Endothelial cell (in vitro differentiated cells): ENCODE measurements around the gene GRID1. TPM values are rescaled to one million over a fixed set of nuclear protein-coding genes. Genes with fewer than 3 reads are reported as not detected.

Experiments used
- DNase-seq: peaks from one replicate; pipeline ENCODE4 v3.0.0; 2021; ENCODE audit warnings: low spot score
- H3K27ac Mint-ChIP-seq: one replicate; pipeline ENCODE4 v1.8.0; 2021; ENCODE audit warnings: mixed read lengths, inconsistent platforms; ENCODE audit not compliant: unreplicated experiment
- H3K27me3 Mint-ChIP-seq: one replicate; pipeline ENCODE4 v1.8.0; 2021; ENCODE audit warnings: mild to moderate bottlenecking, moderate library complexity, mixed read lengths, inconsistent platforms; ENCODE audit not compliant: unreplicated experiment
- H3K36me3 Mint-ChIP-seq: one replicate; pipeline ENCODE4 v1.8.0; 2021; ENCODE audit warnings: mild to moderate bottlenecking, low read depth, mixed read lengths, inconsistent platforms; ENCODE audit not compliant: unreplicated experiment
- H3K4me1 Mint-ChIP-seq: one replicate; pipeline ENCODE4 v1.8.0; 2021; ENCODE audit warnings: mild to moderate bottlenecking, mixed read lengths, inconsistent platforms; ENCODE audit not compliant: unreplicated experiment
- H3K4me3 Mint-ChIP-seq: one replicate; pipeline ENCODE4 v1.8.0; 2021; ENCODE audit warnings: mild to moderate bottlenecking, mixed read lengths, inconsistent platforms; ENCODE audit not compliant: unreplicated experiment
- H3K9me3 Mint-ChIP-seq: one replicate; pipeline ENCODE4 v1.8.0; 2021; ENCODE audit warnings: mixed read lengths, inconsistent platforms; ENCODE audit not compliant: unreplicated experiment
- total RNA-seq: library from RNA; stranded (reverse); fragmentation: NEBNext Ultra II Directional; extraction: Animal tissue kit (Norgen Biotek cat#: 25700); gene quantifications from one replicate; pipeline ENCODE4 v1.2.1, GENCODE V29; 2021; ENCODE audit not compliant: unreplicated experiment
- TF ChIP-seq, protein P1 (sequence below): fragments of 200-600 bp; sonication (generic); IDR thresholded peaks from one replicate; pipeline ENCODE4 v1.5.0; 2021; ENCODE audit warnings: antibody characterized with exemption; ENCODE audit not compliant: unreplicated experiment

GRID1 gene
- total RNA-seq, 1 donor from 2014 or later: 0.26 TPM

GRCh38 chr10:86411852-86412560, 45.4 kb upstream of the GRID1 start:
- DNase-seq: no peak
- Mint-ChIP-seq H3K36me3 (no peaks in the 10 kb centered on the region), H3K27me3 (no peaks in the 10 kb centered on the region), H3K4me1 (peaks cover 8% of the 10 kb centered on the region), H3K9me3 (no peaks in the 10 kb centered on the region), H3K27ac (no peak overlapping the region), H3K4me3 (no peak overlapping the region)
- TF ChIP-seq, protein P1, sequence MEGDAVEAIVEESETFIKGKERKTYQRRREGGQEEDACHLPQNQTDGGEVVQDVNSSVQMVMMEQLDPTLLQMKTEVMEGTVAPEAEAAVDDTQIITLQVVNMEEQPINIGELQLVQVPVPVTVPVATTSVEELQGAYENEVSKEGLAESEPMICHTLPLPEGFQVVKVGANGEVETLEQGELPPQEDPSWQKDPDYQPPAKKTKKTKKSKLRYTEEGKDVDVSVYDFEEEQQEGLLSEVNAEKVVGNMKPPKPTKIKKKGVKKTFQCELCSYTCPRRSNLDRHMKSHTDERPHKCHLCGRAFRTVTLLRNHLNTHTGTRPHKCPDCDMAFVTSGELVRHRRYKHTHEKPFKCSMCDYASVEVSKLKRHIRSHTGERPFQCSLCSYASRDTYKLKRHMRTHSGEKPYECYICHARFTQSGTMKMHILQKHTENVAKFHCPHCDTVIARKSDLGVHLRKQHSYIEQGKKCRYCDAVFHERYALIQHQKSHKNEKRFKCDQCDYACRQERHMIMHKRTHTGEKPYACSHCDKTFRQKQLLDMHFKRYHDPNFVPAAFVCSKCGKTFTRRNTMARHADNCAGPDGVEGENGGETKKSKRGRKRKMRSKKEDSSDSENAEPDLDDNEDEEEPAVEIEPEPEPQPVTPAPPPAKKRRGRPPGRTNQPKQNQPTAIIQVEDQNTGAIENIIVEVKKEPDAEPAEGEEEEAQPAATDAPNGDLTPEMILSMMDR: no peak

DNA sequence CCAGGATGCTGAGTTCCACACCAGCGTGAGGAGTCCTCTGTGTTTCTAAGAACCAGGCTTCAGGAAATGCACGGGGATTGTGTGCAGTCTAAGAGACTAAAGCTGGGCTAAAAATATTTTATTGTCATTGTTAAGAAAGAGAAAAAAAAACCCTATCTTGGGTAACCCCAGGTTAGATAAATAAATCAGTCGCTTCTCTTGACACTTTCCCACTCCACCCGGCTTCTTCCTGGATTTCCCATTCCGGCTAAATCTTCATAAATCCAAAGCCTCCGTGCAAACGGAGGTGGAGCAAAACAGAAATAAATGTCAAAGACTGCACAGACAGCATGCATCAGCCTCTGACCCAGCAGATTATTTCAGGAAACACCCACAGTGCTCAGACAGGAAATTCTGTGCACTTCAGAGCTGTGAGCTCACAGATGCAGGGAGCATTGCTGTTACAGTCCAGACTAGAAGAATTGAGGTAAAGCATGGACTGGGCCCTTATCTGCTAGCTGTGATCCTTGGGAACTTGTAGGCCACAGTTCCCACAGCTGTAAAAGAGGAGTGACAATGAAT, 44.8 kb upstream of the GRID1 start:
- no peak for DNase-seq
- TF ChIP-seq, protein P1: no peak
- peak overlapping the region; percentile 68 for H3K27ac Mint-ChIP-seq
- H3K4me1 Mint-ChIP-seq: peaks cover 8% of the 10 kb centered on the region
- no peak overlapping the region for H3K4me3 Mint-ChIP-seq
- H3K27me3 Mint-ChIP-seq: no peaks in the 10 kb centered on the region
- no peaks in the 10 kb centered on the region for H3K36me3 Mint-ChIP-seq
- H3K9me3 Mint-ChIP-seq: no peaks in the 10 kb centered on the region

GRCh38 chr10:86410542-86411124, 44.0 kb upstream of the GRID1 start:
- TF ChIP-seq, protein P1: no peak
- no peak for DNase-seq
- H3K27me3 Mint-ChIP-seq: no peaks in the 10 kb centered on the region
- H3K9me3 Mint-ChIP-seq: no peaks in the 10 kb centered on the region
- H3K27ac Mint-ChIP-seq: no peak overlapping the region
- no peaks in the 10 kb centered on the region for H3K36me3 Mint-ChIP-seq
- H3K4me3 Mint-ChIP-seq: no peak overlapping the region
- H3K4me1 Mint-ChIP-seq: peaks cover 8% of the 10 kb centered on the region

DNA sequence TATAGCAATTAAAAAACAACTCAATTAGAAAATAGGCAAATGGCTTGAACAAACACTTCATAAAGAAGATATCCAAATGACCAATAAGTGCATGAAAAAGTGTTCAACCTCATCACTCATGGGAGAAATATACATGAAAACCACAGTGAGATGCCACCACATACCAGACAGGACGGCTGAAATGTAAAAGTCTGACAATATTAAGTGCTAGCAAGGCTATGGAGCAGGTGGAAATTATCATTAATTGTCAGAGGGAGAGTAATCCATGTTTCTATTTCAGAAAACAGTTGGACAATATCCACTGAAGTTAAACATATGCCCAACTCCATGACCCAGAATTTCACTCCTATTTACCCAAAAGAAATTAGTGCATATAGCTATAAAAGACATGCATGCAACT, 42.6 kb upstream of the GRID1 start:
- H3K4me1 Mint-ChIP-seq: peaks cover 8% of the 10 kb centered on the region
- H3K36me3 Mint-ChIP-seq: no peaks in the 10 kb centered on the region
- no peaks in the 10 kb centered on the region for H3K9me3 Mint-ChIP-seq
- no peaks in the 10 kb centered on the region for H3K27me3 Mint-ChIP-seq
- DNase-seq: no peak
- TF ChIP-seq, protein P1: no peak
- no peak overlapping the region for H3K4me3 Mint-ChIP-seq
- no peak overlapping the region for H3K27ac Mint-ChIP-seq
